COR-L47 (cell line): ENCODE measurements around the gene DYNLT4.
"Not testable (repeated sequence)": the region's sequence is repeated elsewhere in the genome, so short reads cannot be mapped to it uniquely, and the experiment has no call there.

Experiments used
- DNase-seq: peaks from one replicate; lab custom pipeline; 2025; lab: John Stamatoyannopoulos, UW

Gene DYNLT4

GRCh38 chr1:44806704-44807363 is at the start of gene DYNLT4:
DYNLT4 (minus strand) TSS chr1:44807351; CDS start chr1:44806668, 683 bp downstream.
- DNase-seq, result no peak

- no peak for DNase-seq
Measured at GRCh38 chr1:44855742-44856141, 48.6 kb upstream of the DYNLT4 start.

GRCh38 chr1:44854970-44855369 is 47.8 kb upstream of the DYNLT4 start:
- no peak for DNase-seq

GRCh38 chr1:44853201-44853600 is 46.0 kb upstream of the DYNLT4 start:
- no peak for DNase-seq

GRCh38 chr1:44851308-44851707 is 44.2 kb upstream of the DYNLT4 start:
- no peak for DNase-seq

GRCh38 chr1:44849575-44850132 is 42.5 kb upstream of the DYNLT4 start:
- DNase-seq, result no peak

- DNase-seq, result no peak
Measured at GRCh38 chr1:44848456-44849181, 41.5 kb upstream of the DYNLT4 start.

- DNase-seq, result no peak
Measured at GRCh38 chr1:44847845-44848244, 40.7 kb upstream of the DYNLT4 start.

- DNase-seq, result no peak
Measured at GRCh38 chr1:44846985-44847384, 39.8 kb upstream of the DYNLT4 start.

GRCh38 chr1:44842862-44843655 is 35.9 kb upstream of the DYNLT4 start, which contains the start of gene PTCH2:
PTCH2 (minus strand) TSS chr1:44843253; CDS start chr1:44842932, 321 bp downstream.
- peak; percentile 59 for DNase-seq

GRCh38 chr1:44842486-44842861 is 35.3 kb upstream of the DYNLT4 start:
- no peak for DNase-seq

- DNase-seq, result no peak
Measured at GRCh38 chr1:44839576-44839975, 32.4 kb upstream of the DYNLT4 start.

GRCh38 chr1:44838294-44838693 is 31.1 kb upstream of the DYNLT4 start:
- not testable (repeated sequence) for DNase-seq

GRCh38 chr1:44835738-44836675 is 28.9 kb upstream of the DYNLT4 start:
- DNase-seq, result peak; percentile 37

GRCh38 chr1:44834328-44834727 is 27.2 kb upstream of the DYNLT4 start:
- no peak for DNase-seq

GRCh38 chr1:44832056-44832705 is 25.0 kb upstream of the DYNLT4 start:
- no peak for DNase-seq

- peak; percentile 37 for DNase-seq
Measured at GRCh38 chr1:44831516-44831915, 24.4 kb upstream of the DYNLT4 start.

GRCh38 chr1:44830900-44831304 is 23.8 kb upstream of the DYNLT4 start:
- no peak for DNase-seq

- DNase-seq, result no peak
Measured at GRCh38 chr1:44829506-44830384, 22.6 kb upstream of the DYNLT4 start.
